ENCODE data around the gene HELB.

The HELB gene

DNA sequence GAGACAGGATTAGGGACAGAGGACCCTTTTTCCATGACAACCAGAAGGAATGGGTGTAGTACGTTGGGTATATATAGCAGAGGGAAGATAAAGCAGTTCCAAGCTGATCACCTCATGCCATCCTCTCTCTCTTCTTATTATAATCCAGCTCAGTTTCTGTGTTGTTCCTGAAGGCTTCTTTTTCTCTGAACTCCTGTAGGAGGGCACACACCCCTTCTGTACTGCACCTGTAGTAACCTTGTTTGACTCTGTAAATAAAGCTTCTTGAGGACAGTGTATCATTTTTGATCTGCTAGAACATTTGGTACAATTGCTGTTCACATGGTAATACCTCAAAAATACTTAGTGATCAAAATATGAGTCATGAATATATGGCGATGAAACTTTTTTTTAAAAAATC, 33.5 kb downstream of the HELB start:
- no peak overlapping the region for H3K4me3 ChIP-seq (ENCODE audit: low read depth, low read length)
- H3K27ac ChIP-seq, result no peak overlapping the region
- H3K36me3 ChIP-seq, result peaks cover 3% of the 10 kb centered on the region; the same call in 1 of the 2 replicates
- no peaks in the 10 kb centered on the region for H3K27me3 ChIP-seq (ENCODE audit: insufficient read depth, low read depth, severe bottlenecking)
- DNase-seq, result no peak
- no peak for TF ChIP-seq CTCF (IDR thresholded peaks at IDR 0.05; ENCODE audit: low read depth, low read length)
- no peaks in the 10 kb centered on the region for H3K9me3 ChIP-seq (ENCODE audit: severe bottlenecking)

GRCh38 chr12:66337381-66338010, 35.2 kb downstream of the HELB start:
- H3K36me3 ChIP-seq, result no peaks in the 10 kb centered on the region; the same call in 1 of the 2 replicates
- no peak overlapping the region for H3K27ac ChIP-seq
- H3K4me3 ChIP-seq (ENCODE audit: low read depth, low read length), result no peak overlapping the region
- no peaks in the 10 kb centered on the region for H3K27me3 ChIP-seq (ENCODE audit: insufficient read depth, low read depth, severe bottlenecking)
- DNase-seq, result no peak
- TF ChIP-seq CTCF (IDR thresholded peaks at IDR 0.05; ENCODE audit: low read depth, low read length), result no peak
- no peaks in the 10 kb centered on the region for H3K9me3 ChIP-seq (ENCODE audit: severe bottlenecking)

- Histone ChIP-seq H3K27ac (no peak overlapping the region), H3K4me3 (ENCODE audit: low read depth, low read length) (no peak overlapping the region), H3K36me3 (no peaks in the 10 kb centered on the region; the same call in none of the 2 replicates), H3K27me3 (ENCODE audit: insufficient read depth, low read depth, severe bottlenecking) (no peaks in the 10 kb centered on the region), H3K9me3 (ENCODE audit: severe bottlenecking) (no peaks in the 10 kb centered on the region)
- no peak for TF ChIP-seq CTCF (IDR thresholded peaks at IDR 0.05; ENCODE audit: low read depth, low read length)
- no peak for DNase-seq
These were observed 37.8 kb downstream of the HELB start for GRCh38 chr12:66340131-66340530.

- no peaks in the 10 kb centered on the region for H3K27me3 ChIP-seq (ENCODE audit: insufficient read depth, low read depth, severe bottlenecking)
- no peak overlapping the region for H3K27ac ChIP-seq
- H3K9me3 ChIP-seq (ENCODE audit: severe bottlenecking), result no peaks in the 10 kb centered on the region
- peaks cover 4% of the 10 kb centered on the region for H3K36me3 ChIP-seq
- no peak overlapping the region for H3K4me3 ChIP-seq (ENCODE audit: low read depth, low read length)
- no peak for DNase-seq
- TF ChIP-seq CTCF (IDR thresholded peaks at IDR 0.05; ENCODE audit: low read depth, low read length), result no peak
These were observed 38.8 kb downstream of the HELB start for GRCh38 chr12:66341126-66341525.

- Histone ChIP-seq H3K4me3 (ENCODE audit: low read depth, low read length) (no peak overlapping the region), H3K36me3 (peaks cover 14% of the 10 kb centered on the region), H3K27me3 (ENCODE audit: insufficient read depth, low read depth, severe bottlenecking) (no peaks in the 10 kb centered on the region), H3K27ac (no peak overlapping the region), H3K9me3 (ENCODE audit: severe bottlenecking) (no peaks in the 10 kb centered on the region)
- no peak for DNase-seq
- no peak for TF ChIP-seq CTCF (IDR thresholded peaks at IDR 0.05; ENCODE audit: low read depth, low read length)
These were observed 42.9 kb downstream of the HELB start for GRCh38 chr12:66345212-66345611.

GRCh38 chr12:66345956-66346355, 43.7 kb downstream of the HELB start:
- no peak for DNase-seq
- Histone ChIP-seq H3K27me3 (ENCODE audit: insufficient read depth, low read depth, severe bottlenecking) (no peaks in the 10 kb centered on the region), H3K36me3 (peaks cover 14% of the 10 kb centered on the region), H3K9me3 (ENCODE audit: severe bottlenecking) (no peaks in the 10 kb centered on the region), H3K4me3 (ENCODE audit: low read depth, low read length) (no peak overlapping the region), H3K27ac (no peak overlapping the region)
- no peak for TF ChIP-seq CTCF (IDR thresholded peaks at IDR 0.05; ENCODE audit: low read depth, low read length)
